Breast epithelium (tissue), 3 donors: ENCODE measurements around the gene LPAR3.

Experiments
- CTCF ChIP-seq, 3 donors: fragments of 450-650 bp; IDR thresholded peaks; one replicate each; pipeline ENCODE4 v1.5.1; 2016 to 2017; ENCODE audit warnings: antibody characterized with exemption in 3 of 3, mild to moderate bottlenecking in 3 of 3, moderate library complexity in 3 of 3
- POLR2AphosphoS5 ChIP-seq, 3 donors: sonication (generic); formaldehyde crosslinking; IDR thresholded peaks; one replicate each; pipeline ENCODE4 v1.6.1; 2017; ENCODE audit warnings: antibody characterized with exemption in 3 of 3

GRCh38 chr1:84797603-84798002 is 95.4 kb downstream of the LPAR3 start:
- TF ChIP-seq POLR2AphosphoS5 (IDR thresholded peaks at IDR 0.05) (no peak), CTCF (IDR thresholded peaks at IDR 0.05) (no peak)
